Astrocyte (in vitro differentiated cells and primary cell): ENCODE data around the gene TRIO. TPM values are rescaled to one million over a fixed set of nuclear protein-coding genes. Genes with fewer than 3 reads are reported as not detected.

ENCODE experiments used
- DNase-seq: peaks from one replicate; pipeline ENCODE4 v3.0.0-alpha.2; 2010; ENCODE audit warnings: low read depth
- FAIRE-seq: peaks from 2 replicates; lab custom pipeline; 2011; peaks lifted over from hg19 to GRCh38; lab: Jason Lieb, UNC
- H2AFZ ChIP-seq: 2 replicates; pipeline ENCODE4 v1.6.0; 2012; ENCODE audit warnings: low read depth, low read length, inconsistent platforms
- H3K27ac ChIP-seq: 2 replicates; pipeline ENCODE4 v1.5.1; 2011; ENCODE audit warnings: low read depth, low read length, inconsistent platforms
- H3K27me3 ChIP-seq: 2 replicates; pipeline ENCODE4 v1.6.0; 2011; ENCODE audit warnings: low read length, inconsistent platforms; ENCODE audit not compliant: insufficient read depth
- H3K36me3 ChIP-seq: 2 replicates; pipeline ENCODE4 v1.5.1; 2011; ENCODE audit warnings: low read length, inconsistent platforms; ENCODE audit not compliant: insufficient read depth
- H3K4me1 ChIP-seq: 2 replicates; pipeline ENCODE4 v1.5.1; 2011; ENCODE audit warnings: low read length, inconsistent platforms; ENCODE audit not compliant: insufficient read depth
- H3K4me2 ChIP-seq: 2 replicates; pipeline ENCODE4 v1.6.0; 2012; ENCODE audit warnings: low read length, inconsistent platforms
- H3K4me3 ChIP-seq: 2 replicates; pipeline ENCODE4 v1.5.1; 2011; ENCODE audit warnings: low read depth, mild to moderate bottlenecking, low read length, inconsistent platforms; ENCODE audit not compliant: insufficient read depth
- H3K79me2 ChIP-seq: 2 replicates; pipeline ENCODE4 v1.6.0; 2012; ENCODE audit warnings: mild to moderate bottlenecking, low read length, inconsistent platforms; ENCODE audit not compliant: insufficient read depth
- H3K9ac ChIP-seq: 2 replicates; pipeline ENCODE4 v1.6.0; 2012; ENCODE audit warnings: mild to moderate bottlenecking, low read length, inconsistent platforms
- H3K9me3 ChIP-seq: 2 replicates; pipeline ENCODE4 v1.5.1; 2012; ENCODE audit warnings: low read depth, mild to moderate bottlenecking, low read length, inconsistent platforms; ENCODE audit not compliant: insufficient read depth
- H4K20me1 ChIP-seq: 2 replicates; pipeline ENCODE4 v1.6.0; 2012; ENCODE audit warnings: low read length, inconsistent platforms; ENCODE audit not compliant: insufficient read depth
- H3K27ac Mint-ChIP-seq: one replicate; pipeline ENCODE4 v1.8.0; 2021; ENCODE audit warnings: mild to moderate bottlenecking, mixed read lengths; ENCODE audit not compliant: unreplicated experiment
- H3K27me3 Mint-ChIP-seq: one replicate; pipeline ENCODE4 v1.8.0; 2021; ENCODE audit warnings: low read depth, mixed read lengths; ENCODE audit not compliant: unreplicated experiment
- H3K36me3 Mint-ChIP-seq: one replicate; pipeline ENCODE4 v1.8.0; 2021; ENCODE audit warnings: low read depth, mixed read lengths; ENCODE audit not compliant: unreplicated experiment
- H3K4me1 Mint-ChIP-seq: one replicate; pipeline ENCODE4 v1.8.0; 2021; ENCODE audit warnings: low read depth, mixed read lengths; ENCODE audit not compliant: unreplicated experiment
- H3K4me3 Mint-ChIP-seq: one replicate; pipeline ENCODE4 v1.8.0; 2021; ENCODE audit warnings: mild to moderate bottlenecking, moderate library complexity, mixed read lengths; ENCODE audit not compliant: unreplicated experiment
- H3K9me3 Mint-ChIP-seq: one replicate; pipeline ENCODE4 v1.8.0; 2021; ENCODE audit warnings: mild to moderate bottlenecking, mixed read lengths; ENCODE audit not compliant: unreplicated experiment
- CTCF ChIP-seq: IDR thresholded peaks from 2 replicates; pipeline ENCODE4 v1.5.1; 2011; ENCODE audit warnings: low read depth, mild to moderate bottlenecking, inconsistent platforms, low read length, moderate library complexity; ENCODE audit not compliant: insufficient read depth
- EZH2 ChIP-seq: IDR thresholded peaks from 2 replicates; pipeline ENCODE4 v1.6.1; 2012; ENCODE audit warnings: mild to moderate bottlenecking, low read length, inconsistent platforms; ENCODE audit not compliant: insufficient read depth
- total RNA-seq: library from RNA; stranded (reverse); gene quantifications from 2 replicates; pipeline ENCODE4 v1.2.1, GENCODE V29; 2021

TRIO gene
- total RNA-seq, 1 donor from 2014 or later = 347 TPM

GRCh38 chr5:14322437-14323187 lies 179.5 kb downstream of the TRIO start:
- H3K27ac Mint-ChIP-seq = peak overlapping the region; percentile 66
- no peak for FAIRE-seq

GRCh38 chr5:14323466-14323865 lies 180.3 kb downstream of the TRIO start:
- Mint-ChIP-seq H3K27ac (peak overlapping the region; percentile 84), H3K4me1 (peaks cover 59% of the 10 kb centered on the region)
- peaks cover 42% of the 10 kb centered on the region for H3K36me3 ChIP-seq

More at GRCh38 chr5:14322437-14323187, 179.5 kb downstream of the TRIO start:
- peak; percentile 20 for DNase-seq
- peak overlapping the region; percentile 19 for H3K4me2 ChIP-seq
- H3K27ac ChIP-seq = peak overlapping the region; percentile 60
- Mint-ChIP-seq H3K4me3 (no peak overlapping the region), H3K9me3 (no peaks in the 10 kb centered on the region), H3K4me1 (peaks cover 53% of the 10 kb centered on the region), H3K36me3 (peaks cover 34% of the 10 kb centered on the region), H3K27me3 (no peaks in the 10 kb centered on the region)
- H3K4me3 ChIP-seq = no peak overlapping the region
- no peak for TF ChIP-seq CTCF
- TF ChIP-seq EZH2 = no peak
- H3K79me2 ChIP-seq = peaks cover 92% of the 10 kb centered on the region
- no peaks in the 10 kb centered on the region for H3K9me3 ChIP-seq
- peaks cover 40% of the 10 kb centered on the region for H3K36me3 ChIP-seq
- H4K20me1 ChIP-seq = peaks cover 86% of the 10 kb centered on the region
- H3K9ac ChIP-seq = peak overlapping the region; percentile 32
- no peaks in the 10 kb centered on the region for H3K27me3 ChIP-seq
- no peak overlapping the region for H2AFZ ChIP-seq
- peaks cover 31% of the 10 kb centered on the region for H3K4me1 ChIP-seq

More at GRCh38 chr5:14323466-14323865, 180.3 kb downstream of the TRIO start:
- FAIRE-seq = no peak
- Histone ChIP-seq H3K27me3 (no peaks in the 10 kb centered on the region), H3K4me2 (peak overlapping the region; percentile 19), H3K4me3 (no peak overlapping the region), H2AFZ (no peak overlapping the region), H3K4me1 (peaks cover 35% of the 10 kb centered on the region), H4K20me1 (peaks cover 91% of the 10 kb centered on the region), H3K79me2 (peaks cover 97% of the 10 kb centered on the region), H3K27ac (peak overlapping the region; percentile 60), H3K9ac (peak overlapping the region; percentile 32), H3K9me3 (no peaks in the 10 kb centered on the region)
- TF ChIP-seq EZH2 = no peak
- TF ChIP-seq CTCF = no peak
- no peaks in the 10 kb centered on the region for H3K27me3 Mint-ChIP-seq
- H3K36me3 Mint-ChIP-seq = peaks cover 36% of the 10 kb centered on the region
- DNase-seq = peak; percentile 78
- peak overlapping the region; percentile 15 for H3K4me3 Mint-ChIP-seq
- no peaks in the 10 kb centered on the region for H3K9me3 Mint-ChIP-seq
